ENCODE data around the gene SUSD3. TPM values are rescaled to one million over a fixed set of nuclear protein-coding genes. Genes with fewer than 3 reads are reported as not detected.

Gene SUSD3
- total and polyA plus RNA-seq, 2 donors (not counting 1 experiment from before 2014, with no cell fraction given): 0.17 to 4.6 TPM

DNA sequence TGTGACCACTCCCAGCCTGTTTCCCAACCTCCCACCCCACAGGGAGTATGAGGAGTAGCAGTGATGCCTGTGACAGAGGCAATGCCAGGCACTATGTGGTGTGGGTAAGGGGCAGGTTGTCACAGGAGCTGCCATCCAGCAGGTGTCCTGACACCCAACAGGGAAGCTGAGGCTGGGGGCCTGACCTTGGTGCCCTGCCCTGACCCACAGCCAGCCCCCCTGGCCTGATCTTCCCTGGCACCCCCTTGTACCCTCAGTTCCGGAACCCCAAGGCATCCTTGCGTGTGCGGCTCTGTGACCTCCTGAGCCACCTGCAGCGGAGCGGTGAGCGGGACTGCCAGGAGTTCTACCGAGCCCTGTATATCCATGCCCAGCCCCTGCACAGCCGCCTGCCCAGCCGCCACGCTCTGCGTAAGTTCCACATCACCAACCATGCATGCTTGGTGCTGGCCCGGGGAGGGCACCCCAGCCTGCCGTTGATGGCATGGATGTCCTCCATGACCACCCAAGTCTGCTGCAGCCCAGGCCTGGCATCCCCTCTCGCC, 51.9 kb downstream of the SUSD3 start:
- no peak overlapping the region for H3K4me2 ChIP-seq (ENCODE audit: extremely low read depth, insufficient read depth, low read length)
- no peak overlapping the region for H3K4me3 ChIP-seq (replicated peaks in 1 of 4; ENCODE audit: control extremely low read depth in 1 of 4, insufficient read depth in 1 of 4, low read depth in 3 of 4, low read length in 4 of 4)
- no peak overlapping the region for H2AFZ ChIP-seq (ENCODE audit: low read length)
- H3K27ac ChIP-seq (ENCODE audit: insufficient read depth, low read length): no peak overlapping the region
- DNase-seq (ENCODE audit: low read depth in 2 of 2): no peak
- H3K4me1 ChIP-seq (ENCODE audit: control insufficient read depth, extremely low read depth, insufficient read depth, low read length): no peaks in the 10 kb centered on the region
- H3K79me2 ChIP-seq (ENCODE audit: control insufficient read depth, insufficient read depth, low read length): peaks cover 18% of the 10 kb centered on the region
- no peaks in the 10 kb centered on the region for H4K20me1 ChIP-seq (ENCODE audit: control insufficient read depth, extremely low read depth, insufficient read depth, low read length)
- TF ChIP-seq EZH2 (IDR thresholded peaks at IDR 0.05; ENCODE audit: low read length, missing control alignments): no peak
- TF ChIP-seq, protein P1, sequence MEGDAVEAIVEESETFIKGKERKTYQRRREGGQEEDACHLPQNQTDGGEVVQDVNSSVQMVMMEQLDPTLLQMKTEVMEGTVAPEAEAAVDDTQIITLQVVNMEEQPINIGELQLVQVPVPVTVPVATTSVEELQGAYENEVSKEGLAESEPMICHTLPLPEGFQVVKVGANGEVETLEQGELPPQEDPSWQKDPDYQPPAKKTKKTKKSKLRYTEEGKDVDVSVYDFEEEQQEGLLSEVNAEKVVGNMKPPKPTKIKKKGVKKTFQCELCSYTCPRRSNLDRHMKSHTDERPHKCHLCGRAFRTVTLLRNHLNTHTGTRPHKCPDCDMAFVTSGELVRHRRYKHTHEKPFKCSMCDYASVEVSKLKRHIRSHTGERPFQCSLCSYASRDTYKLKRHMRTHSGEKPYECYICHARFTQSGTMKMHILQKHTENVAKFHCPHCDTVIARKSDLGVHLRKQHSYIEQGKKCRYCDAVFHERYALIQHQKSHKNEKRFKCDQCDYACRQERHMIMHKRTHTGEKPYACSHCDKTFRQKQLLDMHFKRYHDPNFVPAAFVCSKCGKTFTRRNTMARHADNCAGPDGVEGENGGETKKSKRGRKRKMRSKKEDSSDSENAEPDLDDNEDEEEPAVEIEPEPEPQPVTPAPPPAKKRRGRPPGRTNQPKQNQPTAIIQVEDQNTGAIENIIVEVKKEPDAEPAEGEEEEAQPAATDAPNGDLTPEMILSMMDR (conservative IDR thresholded peaks at IDR 0.05 in 1 of 2, IDR thresholded peaks at IDR 0.05 in 1 of 2; ENCODE audit: low read depth in 1 of 2, low read length in 2 of 2): no peak
- H3K27me3 ChIP-seq (ENCODE audit: control insufficient read depth, insufficient read depth, low read length): no peaks in the 10 kb centered on the region
- no peak overlapping the region for H3K9ac ChIP-seq (ENCODE audit: insufficient read depth, low read length)
- H3K9me3 ChIP-seq (ENCODE audit: control insufficient read depth, insufficient read depth, low read depth, low read length): no peaks in the 10 kb centered on the region
- peaks cover 26% of the 10 kb centered on the region for H3K36me3 ChIP-seq (ENCODE audit: control insufficient read depth, insufficient read depth, low read length)

DNA sequence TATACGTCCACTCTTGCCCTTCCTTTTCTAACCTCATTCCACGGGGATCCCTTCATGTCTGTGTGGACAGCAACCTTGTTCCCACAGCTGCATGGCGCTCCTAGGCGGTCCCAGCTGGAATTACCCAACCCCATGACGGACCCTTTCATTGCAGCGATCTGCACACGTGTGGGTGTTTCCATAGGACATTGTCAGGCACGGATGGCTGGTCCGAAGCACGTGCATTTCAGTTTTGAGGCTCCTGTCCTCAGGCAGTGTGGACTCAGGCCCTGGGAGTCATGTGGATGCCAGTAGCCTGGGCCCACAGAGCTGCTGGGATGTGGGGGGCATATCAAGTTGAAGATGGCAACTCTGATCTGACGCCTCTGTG, 52.5 kb downstream of the SUSD3 start:
- TF ChIP-seq, protein P1 (conservative IDR thresholded peaks at IDR 0.05 in 1 of 2, IDR thresholded peaks at IDR 0.05 in 1 of 2; ENCODE audit: low read depth in 1 of 2, low read length in 2 of 2): no peak
- TF ChIP-seq EZH2 (IDR thresholded peaks at IDR 0.05; ENCODE audit: low read length, missing control alignments): no peak
- Histone ChIP-seq H3K27ac (ENCODE audit: insufficient read depth, low read length) (no peak overlapping the region), H3K4me3 (replicated peaks in 1 of 4; ENCODE audit: control extremely low read depth in 1 of 4, insufficient read depth in 1 of 4, low read depth in 3 of 4, low read length in 4 of 4) (no peak overlapping the region), H3K27me3 (ENCODE audit: control insufficient read depth, insufficient read depth, low read length) (no peaks in the 10 kb centered on the region), H3K9ac (ENCODE audit: insufficient read depth, low read length) (no peak overlapping the region), H4K20me1 (ENCODE audit: control insufficient read depth, extremely low read depth, insufficient read depth, low read length) (no peaks in the 10 kb centered on the region), H3K4me1 (ENCODE audit: control insufficient read depth, extremely low read depth, insufficient read depth, low read length) (no peaks in the 10 kb centered on the region), H3K9me3 (ENCODE audit: control insufficient read depth, insufficient read depth, low read depth, low read length) (no peaks in the 10 kb centered on the region), H3K4me2 (ENCODE audit: extremely low read depth, insufficient read depth, low read length) (no peak overlapping the region), H3K36me3 (ENCODE audit: control insufficient read depth, insufficient read depth, low read length) (peaks cover 26% of the 10 kb centered on the region), H2AFZ (ENCODE audit: low read length) (no peak overlapping the region), H3K79me2 (ENCODE audit: control insufficient read depth, insufficient read depth, low read length) (peaks cover 14% of the 10 kb centered on the region)
- no peak for DNase-seq (ENCODE audit: low read depth in 2 of 2)

DNA sequence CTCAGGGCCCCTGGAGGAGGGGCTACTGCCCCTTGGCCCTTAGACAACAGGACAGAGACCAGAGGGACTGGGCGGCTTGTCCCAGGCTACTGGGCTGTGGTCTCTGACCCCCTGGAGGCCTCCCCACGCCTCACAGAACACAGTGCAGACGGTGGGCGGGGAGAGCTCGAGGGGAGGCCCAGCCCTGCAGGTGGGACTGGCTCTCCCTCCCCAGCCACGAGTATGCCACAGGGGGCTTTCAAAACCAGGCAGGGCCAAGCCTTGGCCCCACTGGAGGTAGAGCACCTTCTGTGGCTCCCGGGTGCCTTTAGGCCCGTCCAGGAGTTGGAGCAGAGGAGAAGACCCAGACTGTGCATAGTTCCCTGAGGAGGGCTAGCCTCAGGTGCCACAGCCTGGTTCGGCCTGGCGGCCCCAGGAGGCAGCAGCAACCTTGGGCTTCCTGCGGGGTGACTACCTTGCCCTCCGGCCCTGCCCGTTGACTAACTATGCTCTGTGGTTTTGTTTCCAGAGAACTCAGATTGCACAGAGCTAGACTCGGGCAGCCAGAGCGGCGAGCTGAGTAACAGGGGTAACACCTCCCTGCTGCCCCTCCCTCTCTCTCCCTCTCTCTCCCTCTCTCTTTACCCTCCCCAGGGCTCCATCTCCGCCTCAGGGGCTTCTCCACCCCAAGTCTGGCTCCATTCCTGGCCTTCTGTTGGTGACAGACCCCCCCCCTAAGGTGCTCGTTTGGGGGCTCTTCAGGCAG, 53.0 kb downstream of the SUSD3 start:
- DNase-seq (ENCODE audit: low read depth in 2 of 2): peak; percentile 61 to 78
- Histone ChIP-seq H3K4me2 (ENCODE audit: extremely low read depth, insufficient read depth, low read length) (no peak overlapping the region), H3K79me2 (ENCODE audit: control insufficient read depth, insufficient read depth, low read length) (peaks cover 13% of the 10 kb centered on the region), H3K4me3 (replicated peaks in 1 of 4; ENCODE audit: control extremely low read depth in 1 of 4, insufficient read depth in 1 of 4, low read depth in 3 of 4, low read length in 4 of 4) (no peak overlapping the region), H3K27ac (ENCODE audit: insufficient read depth, low read length) (no peak overlapping the region), H3K9ac (ENCODE audit: insufficient read depth, low read length) (no peak overlapping the region), H3K9me3 (ENCODE audit: control insufficient read depth, insufficient read depth, low read depth, low read length) (no peaks in the 10 kb centered on the region), H3K36me3 (ENCODE audit: control insufficient read depth, insufficient read depth, low read length) (peaks cover 26% of the 10 kb centered on the region), H2AFZ (ENCODE audit: low read length) (no peak overlapping the region), H4K20me1 (ENCODE audit: control insufficient read depth, extremely low read depth, insufficient read depth, low read length) (no peaks in the 10 kb centered on the region), H3K27me3 (ENCODE audit: control insufficient read depth, insufficient read depth, low read length) (no peaks in the 10 kb centered on the region), H3K4me1 (ENCODE audit: control insufficient read depth, extremely low read depth, insufficient read depth, low read length) (peaks cover 3% of the 10 kb centered on the region)
- no peak for TF ChIP-seq EZH2 (IDR thresholded peaks at IDR 0.05; ENCODE audit: low read length, missing control alignments)
